B cell (primary cell): ENCODE measurements around the gene TTLL8. TPM values are rescaled to one million over a fixed set of nuclear protein-coding genes. Genes with fewer than 3 reads are reported as not detected.
A peak's percentile ranks its signal among the peaks of the same experiment; 100 is the strongest.

Experiments used
- ATAC-seq: fragments of 200-7000 bp; cut with Tn5 transposase; one replicate; pipeline ENCODE4 v1.10.0; 2021; ENCODE audit warnings: low read depth, mild to moderate bottlenecking, moderate number of reproducible peaks, moderate library complexity
- CTCF ChIA-PET: fragments of 350-600 bp; sonication (Branson Sonifier 250); formaldehyde crosslinking; loops from one replicate; lab custom pipeline; 2021; ENCODE audit warnings: antibody characterized with exemption, inconsistent platforms; lab: Charles Lee
- POLR2A ChIA-PET: fragments of 350-600 bp; sonication (Branson Sonifier 250); formaldehyde crosslinking; loops from one replicate; lab custom pipeline; 2021; ENCODE audit warnings: antibody characterized with exemption; lab: Charles Lee
- DNase-seq: peaks from one replicate; pipeline ENCODE4 v3.0.0; 2013
- H2AFZ ChIP-seq: 2 replicates; pipeline ENCODE4 v1.6.1; 2012; ENCODE audit warnings: mild to moderate bottlenecking, low read depth, low read length; ENCODE audit not compliant: insufficient read depth, poor library complexity, severe bottlenecking
- H3K27ac ChIP-seq, 2 donors: 1 replicate in 1 of 2; 2 replicates in 1 of 2; pipeline ENCODE4 v1.5.1; 2012 to 2013; ENCODE audit warnings: low read length in 2 of 2, mild to moderate bottlenecking in 2 of 2, moderate library complexity in 1 of 2
- H3K27me3 ChIP-seq, 4 experiments: fragments of 200-600 bp in 1 of 4; sonication (generic) in 1 of 4; replicated peaks in 1 of 4; 1 replicate in 2 of 4; 2 replicates in 2 of 4; pipeline versions ENCODE4 v1.6.1 to v1.7.0; 2013 to 2016; ENCODE audit warnings: low read length in 3 of 4, mild to moderate bottlenecking in 2 of 4, mixed read lengths in 1 of 4, moderate library complexity in 1 of 4; ENCODE audit not compliant: insufficient read depth in 4 of 4, control insufficient read depth in 3 of 4; ENCODE audit errors: control extremely low read depth in 1 of 4
- H3K36me3 ChIP-seq, 2 experiments: replicated peaks in 1 of 2; 1 replicate in 1 of 2; 2 replicates in 1 of 2; pipeline versions ENCODE4 v1.6.1 to v1.7.1; 2013; ENCODE audit warnings: low read length in 1 of 2; ENCODE audit not compliant: insufficient read depth in 2 of 2, control insufficient read depth in 1 of 2; ENCODE audit errors: control extremely low read depth in 1 of 2, extremely low read depth in 1 of 2
- H3K4me1 ChIP-seq, 2 donors: fragments of 200-600 bp in 1 of 2; sonication (generic) in 1 of 2; 1 replicate in 1 of 2; 2 replicates in 1 of 2; pipeline versions ENCODE4 v1.5.1 to v1.6.1; 2013 to 2017; ENCODE audit warnings: low read length in 2 of 2; ENCODE audit not compliant: control insufficient read depth in 2 of 2, insufficient read depth in 2 of 2
- H3K4me2 ChIP-seq: replicated peaks from 2 replicates; pipeline ENCODE3; 2012; ENCODE audit warnings: mild to moderate bottlenecking, low read depth, low read length; ENCODE audit not compliant: poor library complexity, severe bottlenecking
- H3K4me3 ChIP-seq, 5 experiments: fragments of 200-600 bp in 1 of 5; sonication (generic) in 1 of 5; 1 replicate in 3 of 5; 2 replicates in 2 of 5; pipeline versions ENCODE4 v1.5.1 to v1.7.0; 2011 to 2016; ENCODE audit warnings: low read length in 4 of 5, mild to moderate bottlenecking in 4 of 5, low read depth in 2 of 5, control low read depth in 1 of 5, moderate library complexity in 1 of 5; ENCODE audit not compliant: insufficient read depth in 1 of 5; ENCODE audit errors: control extremely low read depth in 1 of 5, extremely low read depth in 1 of 5
- H3K79me2 ChIP-seq: fragments of 200-600 bp; sonication (generic); one replicate; pipeline ENCODE4 v1.6.0; 2016; ENCODE audit warnings: low read length; ENCODE audit not compliant: control insufficient read depth, insufficient read depth
- H3K9ac ChIP-seq: fragments of 200-600 bp; sonication (generic); 2 replicates; pipeline ENCODE4 v1.6.1; 2017; ENCODE audit warnings: mild to moderate bottlenecking, low read length, moderate library complexity
- H3K9me3 ChIP-seq, 3 donors: one replicate each; pipeline versions ENCODE4 v1.6.1 to v1.7.1; 2013; ENCODE audit warnings: low read length in 2 of 3; ENCODE audit not compliant: control insufficient read depth in 2 of 3, insufficient read depth in 1 of 3; ENCODE audit errors: control extremely low read depth in 1 of 3
- H4K20me1 ChIP-seq: 2 replicates; pipeline ENCODE4 v1.6.0; 2012; ENCODE audit warnings: mild to moderate bottlenecking, low read length; ENCODE audit not compliant: insufficient read depth, control insufficient read depth, poor library complexity, severe bottlenecking
- H3K27ac Mint-ChIP-seq: one replicate; pipeline ENCODE4 v1.8.0; 2021; ENCODE audit warnings: mixed read lengths
- H3K27me3 Mint-ChIP-seq: one replicate; pipeline ENCODE4 v1.8.0; 2021; ENCODE audit warnings: mixed read lengths
- H3K4me1 Mint-ChIP-seq: one replicate; pipeline ENCODE4 v1.8.0; 2021; ENCODE audit warnings: mixed read lengths
- H3K4me3 Mint-ChIP-seq: one replicate; pipeline ENCODE4 v1.8.0; 2021; ENCODE audit warnings: mixed read lengths
- H3K9me3 Mint-ChIP-seq: one replicate; pipeline ENCODE4 v1.8.0; 2022; ENCODE audit warnings: mixed read lengths; ENCODE audit not compliant: insufficient read depth
- CTCF ChIP-seq: fragments of 200-600 bp; IDR thresholded peaks from one replicate; pipeline ENCODE4 v1.8.0; 2022; ENCODE audit warnings: antibody characterized with exemption, mild to moderate bottlenecking
- EZH2 ChIP-seq: IDR thresholded peaks from 2 replicates; pipeline ENCODE4 v1.6.1; 2012; ENCODE audit warnings: borderline replicate concordance, low read depth, mild to moderate bottlenecking, moderate library complexity, low read length; ENCODE audit not compliant: insufficient read depth, poor library complexity, severe bottlenecking
- WGBS: methylation state at CpG from one replicate; pipeline ENCODE4 v1.1.5; 2013; ENCODE audit warnings: missing lambda C conversion rate; ENCODE audit not compliant: insufficient coverage; 5-methylcytosine and 5-hydroxymethylcytosine counted together
- intact Hi-C: fragments of 100-400 bp; cut with micrococcal nuclease; formaldehyde crosslinking; loops from one replicate; pipeline ENCODE4 v1.10.0; 2022
- polyA plus RNA-seq: library from polyadenylated mRNA; depleted of rRNA; stranded (reverse); fragments of >200 nt; gene quantifications from 2 replicates; pipeline ENCODE4 v1.2.3, GENCODE V29; 2012
- total RNA-seq, 2 donors: library from RNA; stranded (reverse); fragments of 120-200 nt in 1 of 2; gene quantifications; 1 replicate in 1 of 2; 2 replicates in 1 of 2; pipeline versions ENCODE4 v1.2.3 to v1.2.4, GENCODE V29; 2013 to 2022

The TTLL8 gene
- total and polyA plus RNA-seq, 2 donors (not counting 1 experiment from before 2014, with no cell fraction given) = not detected

- H3K36me3 ChIP-seq = no peaks in the 10 kb centered on the region
- H3K4me3 ChIP-seq = no peak overlapping the region
- no peak for DNase-seq
- peaks cover 0 to 35% (median 18%) of the 10 kb centered on the region in 4 experiments for H3K27me3 ChIP-seq
- peaks cover 5% of the 10 kb centered on the region for H3K9me3 Mint-ChIP-seq
- ChIA-PET CTCF (interaction anchor here (0.6 to 0.8 kb wide), 2 partner anchors 289 to 303 kb away, joined by 3 read pairs; no protein-coding TSS in a partner anchor), POLR2A (no interaction called here)
- peak; percentile 21 for ATAC-seq
- peaks cover 9 to 12% of the 10 kb centered on the region in 2 donors for H3K4me1 ChIP-seq
- H3K9me3 ChIP-seq = peaks cover 0 to 21% (median 8%) of the 10 kb centered on the region in 3 donors
- TF ChIP-seq CTCF = no peak
- no peak for TF ChIP-seq EZH2
- peak overlapping the region; percentile 55 for H3K4me3 Mint-ChIP-seq
- H3K9ac ChIP-seq = no peak overlapping the region
- H3K4me1 Mint-ChIP-seq = peaks cover 22% of the 10 kb centered on the region
- peaks cover 61% of the 10 kb centered on the region for H3K27me3 Mint-ChIP-seq
- intact Hi-C loops = no loop called here
- no peak overlapping the region for H3K27ac ChIP-seq
- no peak overlapping the region for H2AFZ ChIP-seq
- H3K4me2 ChIP-seq = peak overlapping the region; percentile 20
- WGBS = 56% methylated on average over 25 of the region's 34 CpGs
- H4K20me1 ChIP-seq = no peaks in the 10 kb centered on the region
- no peaks in the 10 kb centered on the region for H3K79me2 ChIP-seq
- no peak overlapping the region for H3K27ac Mint-ChIP-seq
Measured at GRCh38 chr22:50056214-50056972, 1.7 kb downstream of the TTLL8 start.

GRCh38 chr22:50053861-50054260 is 4.2 kb downstream of the TTLL8 start:
- TF ChIP-seq CTCF (no peak), EZH2 (no peak)
- intact Hi-C loops = no loop called here
- peaks cover 6 to 11% of the 10 kb centered on the region in 2 donors for H3K4me1 ChIP-seq
- H3K4me1 Mint-ChIP-seq = peaks cover 19% of the 10 kb centered on the region
- ATAC-seq = no peak
- no peak overlapping the region for H3K27ac ChIP-seq
- no peak overlapping the region for H3K4me2 ChIP-seq
- no peak for DNase-seq
- peaks cover 0 to 27% (median 13%) of the 10 kb centered on the region in 4 experiments for H3K27me3 ChIP-seq
- no peak overlapping the region for H2AFZ ChIP-seq
- peak overlapping the region; percentile 15 for H3K27ac Mint-ChIP-seq
- H3K4me3 Mint-ChIP-seq = no peak overlapping the region
- no peaks in the 10 kb centered on the region for H3K36me3 ChIP-seq
- peaks cover 5% of the 10 kb centered on the region for H3K9me3 Mint-ChIP-seq
- WGBS = 50% methylated on average over 18 of the region's 18 CpGs
- H3K9ac ChIP-seq = no peak overlapping the region
- H3K9me3 ChIP-seq = peaks cover 0 to 21% (median 8%) of the 10 kb centered on the region in 3 donors
- CTCF ChIA-PET = interaction anchor here (0.9 kb wide), 1 partner anchor 24 kb away, joined by 3 read pairs; no protein-coding TSS in a partner anchor
- H3K27me3 Mint-ChIP-seq = peaks cover 53% of the 10 kb centered on the region
- H4K20me1 ChIP-seq = no peaks in the 10 kb centered on the region
- POLR2A ChIA-PET = no interaction called here
- H3K79me2 ChIP-seq = no peaks in the 10 kb centered on the region
- H3K4me3 ChIP-seq = no peak overlapping the region
